Calu3 (cell line): ENCODE data around the gene TAF9B. TPM values are rescaled to one million over a fixed set of nuclear protein-coding genes. Genes with fewer than 3 reads are reported as not detected.
"Not testable (repeated sequence)": the region's sequence is repeated elsewhere in the genome, so short reads cannot be mapped to it uniquely, and the experiment has no call there.

ENCODE experiments used
- BruUV-seq: library from RNA; stranded (reverse); fragments of 400-500 nt; replicated peaks from 2 replicates; lab custom pipeline; 2021; lab: Mats Ljungman, UMichigan
- CTCF ChIA-PET: fragments of 300-600 bp; sonication (Branson Sonifier 250); formaldehyde crosslinking; loops from one replicate; lab custom pipeline; 2022; ENCODE audit warnings: antibody characterized with exemption; lab: Charles Lee
- DNase-seq: peaks from one replicate; pipeline ENCODE4 v3.0.0; 2022
- H3K27ac Mint-ChIP-seq: one replicate; pipeline ENCODE4 v1.8.0; 2022; ENCODE audit warnings: mixed read lengths; ENCODE audit not compliant: unreplicated experiment
- H3K27me3 Mint-ChIP-seq: one replicate; pipeline ENCODE4 v1.8.0; 2022; ENCODE audit warnings: mixed read lengths; ENCODE audit not compliant: unreplicated experiment
- H3K36me3 Mint-ChIP-seq: one replicate; pipeline ENCODE4 v1.8.0; 2022; ENCODE audit warnings: mild to moderate bottlenecking, moderate library complexity, mixed read lengths; ENCODE audit not compliant: insufficient read depth, unreplicated experiment
- H3K4me1 Mint-ChIP-seq: one replicate; pipeline ENCODE4 v1.8.0; 2022; ENCODE audit warnings: mild to moderate bottlenecking, low read depth, mixed read lengths; ENCODE audit not compliant: unreplicated experiment
- H3K4me3 Mint-ChIP-seq: one replicate; pipeline ENCODE4 v1.8.0; 2022; ENCODE audit warnings: mild to moderate bottlenecking, low read depth, moderate library complexity, mixed read lengths; ENCODE audit not compliant: unreplicated experiment
- H3K9me3 Mint-ChIP-seq: one replicate; pipeline ENCODE4 v1.8.0; 2022; ENCODE audit warnings: low read depth, mixed read lengths; ENCODE audit not compliant: unreplicated experiment
- intact Hi-C: fragments of 100-400 bp; cut with micrococcal nuclease; formaldehyde crosslinking; loops from one replicate; pipeline ENCODE4 v1.10.0; 2022; ENCODE audit not compliant: unreplicated experiment
- total RNA-seq: library from RNA; stranded (reverse); gene quantifications from 2 replicates; pipeline ENCODE4 v1.2.3, GENCODE V29; 2022
- TF ChIP-seq, protein P1 (sequence below): fragments of 200-600 bp; IDR thresholded peaks from one replicate; pipeline ENCODE4 v1.8.0; 2022; ENCODE audit warnings: antibody characterized with exemption; ENCODE audit not compliant: unreplicated experiment

TAF9B gene
- total RNA-seq, 1 experiment from 2014 or later: 18.4 TPM

DNA sequence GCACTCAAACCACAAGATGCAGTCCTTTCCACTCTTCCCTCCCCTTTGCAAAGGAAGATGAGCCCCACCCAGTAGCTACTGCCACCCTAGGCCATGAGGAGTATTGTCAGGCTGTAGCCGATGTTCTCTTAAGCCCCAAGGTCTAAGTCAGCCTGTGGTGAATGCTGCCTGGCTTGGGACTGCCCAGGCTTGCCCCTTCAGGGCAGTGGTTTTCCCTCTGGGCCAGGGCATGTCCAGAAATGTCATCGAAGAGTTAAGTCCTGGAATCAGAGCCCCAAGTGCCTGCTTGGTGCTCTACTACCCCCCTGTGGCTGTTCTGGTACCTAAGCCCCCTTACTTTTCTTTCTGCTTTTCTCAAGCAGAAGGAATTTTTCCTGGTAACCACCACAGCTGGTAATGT, 47.2 kb downstream of the TAF9B start:
- Mint-ChIP-seq H3K27ac (no peak overlapping the region), H3K4me3 (no peak overlapping the region), H3K27me3 (no peaks in the 10 kb centered on the region), H3K4me1 (peaks cover 7% of the 10 kb centered on the region), H3K9me3 (no peaks in the 10 kb centered on the region), H3K36me3 (no peaks in the 10 kb centered on the region)
- intact Hi-C loops: loop anchor here (5.0 kb wide), 2 partner anchors 65 to 180 kb away; partner anchors contain the start of gene ATP7A
- no TSS peak for BruUV-seq
- CTCF ChIA-PET: interaction anchor here (0.6 to 1.5 kb wide), 5 partner anchors 23 to 193 kb away, joined by 3 to 5 read pairs (median 3); partner anchors contain the start of gene COX7B
- TF ChIP-seq, protein P1, sequence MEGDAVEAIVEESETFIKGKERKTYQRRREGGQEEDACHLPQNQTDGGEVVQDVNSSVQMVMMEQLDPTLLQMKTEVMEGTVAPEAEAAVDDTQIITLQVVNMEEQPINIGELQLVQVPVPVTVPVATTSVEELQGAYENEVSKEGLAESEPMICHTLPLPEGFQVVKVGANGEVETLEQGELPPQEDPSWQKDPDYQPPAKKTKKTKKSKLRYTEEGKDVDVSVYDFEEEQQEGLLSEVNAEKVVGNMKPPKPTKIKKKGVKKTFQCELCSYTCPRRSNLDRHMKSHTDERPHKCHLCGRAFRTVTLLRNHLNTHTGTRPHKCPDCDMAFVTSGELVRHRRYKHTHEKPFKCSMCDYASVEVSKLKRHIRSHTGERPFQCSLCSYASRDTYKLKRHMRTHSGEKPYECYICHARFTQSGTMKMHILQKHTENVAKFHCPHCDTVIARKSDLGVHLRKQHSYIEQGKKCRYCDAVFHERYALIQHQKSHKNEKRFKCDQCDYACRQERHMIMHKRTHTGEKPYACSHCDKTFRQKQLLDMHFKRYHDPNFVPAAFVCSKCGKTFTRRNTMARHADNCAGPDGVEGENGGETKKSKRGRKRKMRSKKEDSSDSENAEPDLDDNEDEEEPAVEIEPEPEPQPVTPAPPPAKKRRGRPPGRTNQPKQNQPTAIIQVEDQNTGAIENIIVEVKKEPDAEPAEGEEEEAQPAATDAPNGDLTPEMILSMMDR: peak; percentile 61
- DNase-seq: peak; percentile 59

DNA sequence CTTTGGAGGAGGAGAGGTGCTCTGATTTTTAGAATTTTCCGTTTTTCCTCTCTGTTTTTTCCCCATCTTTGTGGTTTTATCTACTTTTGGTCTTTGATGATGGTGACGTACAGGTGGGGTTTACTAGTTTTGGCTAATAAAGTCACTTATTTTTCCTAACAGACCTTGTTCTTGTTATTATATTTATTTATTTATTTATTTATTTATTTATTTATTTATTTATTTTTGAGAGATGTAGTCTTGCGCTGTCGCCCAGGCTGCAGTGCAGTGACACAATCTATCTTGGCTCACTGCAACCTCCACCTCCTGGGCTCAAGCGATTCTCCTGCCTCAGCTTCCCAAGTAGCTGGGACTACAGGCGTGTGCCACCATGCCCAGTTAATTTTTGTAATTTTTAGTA, 58.0 kb downstream of the TAF9B start:
- H3K9me3 Mint-ChIP-seq, H3K4me3 Mint-ChIP-seq, CTCF ChIA-PET, H3K36me3 Mint-ChIP-seq, H3K4me1 Mint-ChIP-seq, H3K27ac Mint-ChIP-seq, intact Hi-C loops, H3K27me3 Mint-ChIP-seq, BruUV-seq, DNase-seq: not testable (repeated sequence)

Other genes starting within 250 kb of the TAF9B start
- 147 and 158 TPM in 2 replicates for gene MAGT1, start 244.2 kb downstream of the TAF9B start, total RNA-seq
- 309 and 326 TPM in 2 replicates for gene COX7B, start 240.2 kb downstream of the TAF9B start, total RNA-seq
- 14.8 and 15.2 TPM in 2 replicates for gene ATP7A, start 229.0 kb downstream of the TAF9B start, total RNA-seq
- not detected in 2 replicates for gene PGAM4, start 170.0 kb downstream of the TAF9B start, total RNA-seq
- 613 and 623 TPM in 2 replicates for gene PGK1, start 35.4 kb downstream of the TAF9B start, total RNA-seq
- not detected in 2 replicates for gene CYSLTR1, start 188.0 kb upstream of the TAF9B start, total RNA-seq